C4-2B (cell line): ENCODE data around the gene GADD45B.

Source experiments
- ZFX ChIP-seq: fragments of 450-650 bp; IDR thresholded peaks from 2 replicates; pipeline ENCODE4 v1.6.1; 2017
- TF ChIP-seq, protein P1 (sequence below): fragments of 450-650 bp; conservative IDR thresholded peaks from 2 replicates; pipeline ENCODE4 v1.5.1; 2017; ENCODE audit warnings: mild to moderate bottlenecking

DNA sequence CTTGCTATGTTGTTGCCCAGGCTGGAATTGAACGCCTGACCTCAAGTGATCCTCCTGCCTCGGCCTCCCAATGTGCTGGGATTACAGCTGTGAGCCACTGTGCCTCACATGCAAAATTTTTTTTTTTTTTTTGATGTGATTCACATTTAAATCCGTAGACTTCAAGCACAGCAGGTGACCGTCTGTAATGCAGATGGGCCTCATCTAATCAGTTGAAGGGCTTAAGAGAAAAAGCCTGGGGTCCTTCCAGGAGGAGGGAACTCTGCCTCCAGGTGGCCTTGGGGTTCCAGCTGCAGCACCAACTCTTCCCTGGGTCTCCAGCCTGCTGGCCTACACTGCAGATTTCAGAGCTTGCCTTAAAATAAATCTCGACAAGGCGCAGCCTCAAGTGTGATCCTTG, 43.6 kb downstream of the GADD45B start:
- TF ChIP-seq, protein P1, sequence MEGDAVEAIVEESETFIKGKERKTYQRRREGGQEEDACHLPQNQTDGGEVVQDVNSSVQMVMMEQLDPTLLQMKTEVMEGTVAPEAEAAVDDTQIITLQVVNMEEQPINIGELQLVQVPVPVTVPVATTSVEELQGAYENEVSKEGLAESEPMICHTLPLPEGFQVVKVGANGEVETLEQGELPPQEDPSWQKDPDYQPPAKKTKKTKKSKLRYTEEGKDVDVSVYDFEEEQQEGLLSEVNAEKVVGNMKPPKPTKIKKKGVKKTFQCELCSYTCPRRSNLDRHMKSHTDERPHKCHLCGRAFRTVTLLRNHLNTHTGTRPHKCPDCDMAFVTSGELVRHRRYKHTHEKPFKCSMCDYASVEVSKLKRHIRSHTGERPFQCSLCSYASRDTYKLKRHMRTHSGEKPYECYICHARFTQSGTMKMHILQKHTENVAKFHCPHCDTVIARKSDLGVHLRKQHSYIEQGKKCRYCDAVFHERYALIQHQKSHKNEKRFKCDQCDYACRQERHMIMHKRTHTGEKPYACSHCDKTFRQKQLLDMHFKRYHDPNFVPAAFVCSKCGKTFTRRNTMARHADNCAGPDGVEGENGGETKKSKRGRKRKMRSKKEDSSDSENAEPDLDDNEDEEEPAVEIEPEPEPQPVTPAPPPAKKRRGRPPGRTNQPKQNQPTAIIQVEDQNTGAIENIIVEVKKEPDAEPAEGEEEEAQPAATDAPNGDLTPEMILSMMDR = no peak
- TF ChIP-seq ZFX = no peak
